HCEC 1CT (cell line): Measurements from ENCODE around the gene USP8.
"Not testable (repeated sequence)": the region's sequence is repeated elsewhere in the genome, so short reads cannot be mapped to it uniquely, and the experiment has no call there.

ENCODE experiments used
- DNase-seq: peaks from one replicate; pipeline ENCODE4 v3.0.0-alpha.2; 2017

Gene USP8

DNA sequence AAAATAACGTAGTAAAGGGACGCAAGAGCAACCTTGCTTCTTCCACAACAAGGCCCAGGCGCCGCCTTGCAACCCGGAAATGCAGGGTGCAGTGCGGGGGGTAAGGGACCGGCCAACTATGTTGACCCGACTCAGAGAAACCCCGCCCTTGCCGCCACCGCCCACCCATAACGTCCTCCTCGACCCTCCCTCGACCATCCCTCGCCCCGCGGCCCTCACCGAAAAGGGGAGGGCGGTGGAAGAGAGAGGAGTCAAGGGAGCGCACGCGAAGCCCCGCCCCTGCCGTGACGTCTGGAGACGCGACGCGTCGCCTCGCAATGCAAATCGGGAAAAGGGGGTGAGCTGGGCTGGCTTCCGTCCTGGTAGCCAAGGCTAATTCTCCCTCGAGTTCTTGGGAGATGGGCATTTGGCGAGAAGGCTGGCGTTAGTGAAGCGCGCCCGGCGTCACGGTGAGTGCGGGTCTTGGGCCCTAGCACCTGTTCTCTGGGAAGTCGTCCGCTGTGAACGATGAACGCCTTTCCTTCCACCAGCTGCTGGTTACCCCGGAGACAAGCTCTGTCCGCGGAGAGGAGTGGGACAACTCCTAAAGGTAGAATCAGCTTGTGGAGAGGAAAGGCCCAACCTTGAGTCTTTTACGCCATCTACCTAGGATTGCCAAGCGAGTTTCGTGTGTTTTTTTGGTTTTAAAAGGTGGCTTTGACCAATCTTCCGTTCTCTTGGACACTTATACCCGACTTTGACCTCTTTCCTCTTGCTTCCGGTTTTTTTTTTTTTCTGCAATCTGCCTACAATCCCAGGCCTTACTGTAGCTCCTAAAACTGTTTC, at the start of gene USP8:
Gene USP8, plus strand, starts transcription at position 340 of the 825 bp plus-strand sequence. CDS start 14,669 bp downstream, outside the sequence.
- peak; percentile 92 for DNase-seq

- no peak for DNase-seq
Measured at GRCh38 chr15:50377867-50378751, 46.1 kb upstream of the USP8 start.

- no peak for DNase-seq
Measured at GRCh38 chr15:50378776-50379175, 45.4 kb upstream of the USP8 start.

DNA sequence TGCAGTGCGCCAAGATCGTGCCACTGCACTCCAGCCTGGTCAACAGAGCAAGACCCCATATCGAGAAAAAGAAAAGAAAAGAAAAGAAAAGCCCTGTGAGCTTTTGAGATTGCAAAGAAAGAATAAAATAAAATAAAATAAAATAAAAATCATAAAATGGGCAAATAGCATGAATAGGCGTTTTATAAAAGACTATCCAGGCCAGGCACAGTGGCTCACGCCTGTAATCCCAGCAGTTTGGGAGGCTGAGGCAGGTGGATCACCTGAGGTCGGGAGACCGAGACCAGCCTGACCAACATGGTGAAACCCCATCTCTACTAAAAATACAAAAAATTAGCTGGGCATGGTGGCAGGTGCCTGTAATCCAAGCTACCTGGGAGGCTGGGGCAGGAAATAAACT, 44.8 kb upstream of the USP8 start:
- DNase-seq: not testable (repeated sequence)

DNA sequence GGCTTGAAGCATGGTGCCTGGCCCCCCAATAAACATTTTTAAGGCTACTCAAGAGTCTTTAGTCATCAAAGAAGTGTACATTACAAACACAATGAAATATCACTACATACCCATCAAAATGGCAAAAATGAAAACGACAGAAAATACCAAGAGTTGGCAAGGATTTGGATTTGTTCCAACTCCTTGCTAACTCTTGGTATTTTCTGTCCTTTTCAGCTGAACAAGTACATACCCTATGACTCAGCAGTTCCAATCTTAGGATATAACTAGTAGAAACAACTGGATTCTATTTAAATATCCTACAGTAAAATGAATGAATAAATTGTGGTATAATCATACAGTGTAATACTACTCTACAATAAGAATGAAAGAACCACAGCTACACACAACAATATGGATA, 44.1 kb upstream of the USP8 start:
- DNase-seq: no peak

DNA sequence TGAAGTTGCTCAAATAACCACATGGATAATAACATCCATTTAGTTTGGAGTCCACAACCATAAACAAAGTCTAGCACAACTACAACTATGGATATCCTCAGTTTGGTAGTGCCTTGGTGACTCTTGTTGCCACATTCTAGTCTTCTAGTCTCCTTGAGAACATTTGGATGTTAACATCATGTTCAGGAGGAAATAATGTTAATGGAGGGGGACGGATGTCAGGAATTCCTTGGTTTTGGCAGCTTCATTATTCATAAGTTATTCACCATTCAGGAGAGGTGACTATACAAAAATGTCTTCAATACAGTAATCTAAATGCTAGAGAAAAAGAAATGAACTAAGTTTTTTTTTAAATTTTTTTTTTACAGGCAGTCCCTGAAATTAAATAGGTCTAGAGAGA, 42.8 kb upstream of the USP8 start:
- DNase-seq: no peak

DNA sequence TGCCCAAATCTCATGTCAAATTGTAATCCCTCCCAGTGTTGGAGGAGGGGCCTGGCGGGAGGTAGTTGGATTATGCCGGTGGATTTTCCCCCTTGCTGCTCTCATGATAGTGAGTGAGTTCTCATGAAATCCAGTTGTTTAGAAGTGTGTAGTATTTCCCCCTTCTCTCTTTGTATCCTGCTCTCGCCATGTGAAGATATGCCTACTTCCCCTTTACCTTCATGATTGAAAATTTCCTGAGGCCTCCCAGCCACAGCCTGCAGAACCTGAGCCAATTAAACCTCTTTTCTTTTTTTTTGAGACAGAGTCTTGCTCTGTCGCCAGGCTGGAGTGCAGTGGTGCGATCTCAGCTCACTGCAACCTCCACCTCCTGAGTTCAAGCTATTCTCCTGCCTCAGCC, 41.8 kb upstream of the USP8 start:
- not testable (repeated sequence) for DNase-seq

- no peak for DNase-seq
Measured at GRCh38 chr15:50390554-50391264, 33.5 kb upstream of the USP8 start.

GRCh38 chr15:50391561-50391960, 32.6 kb upstream of the USP8 start:
- not testable (repeated sequence) for DNase-seq

- no peak for DNase-seq
Measured at GRCh38 chr15:50411870-50412269, 12.3 kb upstream of the USP8 start.

- DNase-seq: no peak
Measured at GRCh38 chr15:50414624-50415023, 9.6 kb upstream of the USP8 start.

- DNase-seq: peak; percentile 7
Measured at GRCh38 chr15:50415752-50416404, 8.3 kb upstream of the USP8 start.

DNA sequence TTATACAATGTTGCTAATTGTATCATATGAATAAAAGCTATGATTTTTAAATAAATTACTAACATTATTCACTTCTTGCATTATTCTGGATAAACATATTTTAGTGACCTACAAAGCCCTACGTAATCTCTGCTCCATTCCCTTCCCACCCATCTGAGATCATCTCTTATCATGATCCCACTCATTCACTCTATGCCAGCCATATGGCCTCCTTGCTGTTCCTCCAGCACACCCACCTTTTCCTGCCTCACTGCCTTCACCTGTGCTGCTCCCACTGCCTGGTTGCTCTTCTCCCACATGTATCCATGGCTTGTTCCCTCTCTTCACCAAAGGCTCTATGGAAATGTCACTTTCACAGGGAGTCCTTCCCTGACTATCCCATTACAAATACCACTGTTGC, 7.3 kb upstream of the USP8 start:
- no peak for DNase-seq

DNA sequence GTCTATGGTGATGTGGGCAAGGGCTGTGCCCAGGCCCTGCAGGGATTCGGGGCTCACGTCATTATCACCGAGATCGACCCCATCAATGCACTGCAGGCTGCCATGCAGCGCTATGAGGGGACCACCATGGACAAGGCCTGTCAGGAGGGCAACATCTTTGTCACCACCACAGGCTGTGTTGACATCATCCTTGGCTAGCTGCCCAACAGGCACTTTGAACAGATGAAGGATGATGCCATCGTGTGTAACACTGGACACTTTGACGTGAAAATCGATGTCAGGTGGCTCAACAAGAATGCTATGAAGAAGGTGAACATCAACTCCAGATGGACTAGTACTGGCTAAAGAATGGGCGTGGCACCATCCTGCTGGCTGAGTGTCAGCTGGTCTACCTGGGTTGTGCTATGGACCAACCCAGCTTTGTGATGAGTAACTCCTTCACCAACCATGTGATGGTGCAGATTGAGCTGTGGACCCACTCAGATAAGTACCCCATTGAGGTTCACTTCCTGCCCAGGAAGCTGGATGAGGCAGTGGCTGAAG, 6.1 kb upstream of the USP8 start:
- DNase-seq: no peak

- no peak for DNase-seq
Measured at GRCh38 chr15:50425219-50425618, 1.0 kb downstream of the USP8 start.

DNA sequence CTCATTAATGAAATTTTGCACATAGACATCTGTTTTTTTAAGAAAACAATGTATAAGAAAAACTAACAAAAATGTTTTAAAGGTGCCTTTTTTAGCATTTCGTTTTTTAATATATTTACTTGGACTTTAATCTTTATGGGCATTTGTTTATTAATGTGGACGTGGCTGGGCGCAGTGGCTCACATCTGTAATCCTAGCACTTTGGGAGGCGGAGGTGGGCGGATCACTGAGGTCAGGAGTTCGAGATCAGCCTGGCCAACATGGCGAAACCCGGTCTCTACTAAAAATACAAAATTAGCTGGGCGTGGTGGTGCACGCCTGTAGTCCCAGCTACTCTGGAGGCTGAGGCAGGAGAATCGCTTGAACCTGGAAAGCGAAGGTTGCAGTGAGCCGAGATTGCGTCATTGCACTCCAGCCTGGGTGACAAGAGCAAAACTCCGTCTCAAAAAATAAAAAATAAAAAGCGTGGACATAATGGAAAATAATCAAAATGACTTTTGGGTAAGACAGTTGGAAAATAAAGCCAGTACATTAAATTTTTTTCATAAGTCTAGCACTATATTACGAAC, 1.6 kb downstream of the USP8 start:
- DNase-seq: not testable (repeated sequence)

GRCh38 chr15:50426428-50426827, 2.2 kb downstream of the USP8 start:
- no peak for DNase-seq

DNA sequence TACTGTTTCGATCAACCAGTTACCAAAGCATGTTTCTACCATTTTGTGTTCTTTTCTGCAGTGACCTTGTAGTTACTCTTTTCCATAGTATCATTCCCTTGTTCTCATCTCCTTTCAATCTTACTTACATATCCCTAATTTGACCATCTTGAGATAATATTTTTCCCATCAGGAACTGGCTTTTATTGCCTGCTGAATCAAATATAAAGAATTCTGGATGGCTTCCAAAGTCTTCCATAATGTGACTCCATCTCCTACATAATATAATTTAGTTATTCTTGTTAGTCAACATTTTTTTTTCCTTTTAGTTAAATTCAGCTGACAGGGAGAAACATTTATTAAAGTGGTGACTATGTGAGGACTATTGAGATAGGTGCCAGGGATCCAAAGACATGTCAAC, 7.0 kb downstream of the USP8 start:
- peak; percentile 22 for DNase-seq

DNA sequence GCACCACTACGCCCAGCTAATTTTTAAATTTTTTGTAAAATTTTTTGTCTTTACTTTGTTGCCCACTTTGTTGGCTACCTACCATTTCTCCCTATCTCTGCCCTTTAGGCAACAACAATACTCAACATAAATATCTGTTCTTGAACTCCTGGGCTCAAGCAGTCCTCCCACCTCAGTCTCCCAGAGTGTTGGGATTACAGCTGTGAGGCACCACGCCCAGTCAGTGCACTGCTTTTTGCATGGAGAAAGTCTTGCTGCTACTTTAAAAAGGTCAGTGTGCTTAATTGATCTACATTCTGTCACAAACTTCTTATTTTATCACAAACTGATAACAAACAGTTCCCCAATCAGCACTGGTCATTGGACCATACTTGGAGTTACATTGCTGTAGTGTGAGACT, 8.0 kb downstream of the USP8 start:
- DNase-seq: no peak

GRCh38 chr15:50435772-50436171, 11.6 kb downstream of the USP8 start:
- no peak for DNase-seq

GRCh38 chr15:50438251-50438650, 14.0 kb downstream of the USP8 start:
- DNase-seq: no peak

DNA sequence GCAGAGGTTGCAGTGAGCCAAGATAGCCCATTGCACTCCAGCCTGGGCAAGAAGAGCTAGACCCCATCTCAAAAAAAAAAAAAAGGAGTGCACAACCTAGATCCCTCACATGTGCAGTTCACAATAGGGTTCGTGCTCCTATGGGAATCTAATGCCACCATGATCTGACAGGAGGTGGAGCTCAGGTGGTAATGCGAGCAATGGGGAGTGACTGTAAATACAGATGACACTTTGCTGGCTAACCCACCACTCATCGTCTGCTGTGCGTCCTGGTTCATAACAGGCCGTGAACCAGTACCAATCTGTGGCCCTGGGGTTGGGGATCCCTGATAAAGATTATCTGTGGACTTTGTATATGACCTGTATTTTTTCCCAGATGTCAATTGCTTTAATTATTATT, 16.7 kb downstream of the USP8 start:
- DNase-seq: no peak
